ENCODE data around the gene MPHOSPH6. TPM values are rescaled to one million over a fixed set of nuclear protein-coding genes. Genes with fewer than 3 reads are reported as not detected.

MPHOSPH6 gene
- total RNA-seq, 1 donor = 23.9 TPM

DNA sequence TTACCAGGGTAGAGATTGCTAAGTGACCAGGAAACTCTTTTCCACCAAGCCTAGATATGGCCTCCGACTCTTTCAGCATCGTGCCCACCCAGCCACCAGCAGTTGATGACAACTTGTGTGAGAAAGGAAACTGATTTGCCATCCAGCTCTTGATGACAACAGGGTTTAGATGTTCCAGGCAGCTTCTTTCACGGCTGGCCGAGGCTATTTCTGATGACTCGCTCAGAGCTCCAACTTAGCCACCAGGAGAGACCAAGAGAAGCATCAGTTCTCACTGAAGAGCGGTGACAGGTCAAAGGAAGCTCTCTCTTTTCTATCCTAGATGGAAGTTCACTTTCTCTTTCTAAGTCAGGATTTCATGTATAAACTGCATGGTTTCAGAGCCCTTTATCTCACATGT, 61.2 kb downstream of the MPHOSPH6 start:
- no peak overlapping the region for H2AFZ ChIP-seq (ENCODE audit: low read length)
- H3K27me3 ChIP-seq (ENCODE audit: insufficient read depth, low read length) = peaks cover 2% of the 10 kb centered on the region
- H3K36me3 ChIP-seq (ENCODE audit: insufficient read depth, low read length) = no peaks in the 10 kb centered on the region
- TF ChIP-seq, protein P1, sequence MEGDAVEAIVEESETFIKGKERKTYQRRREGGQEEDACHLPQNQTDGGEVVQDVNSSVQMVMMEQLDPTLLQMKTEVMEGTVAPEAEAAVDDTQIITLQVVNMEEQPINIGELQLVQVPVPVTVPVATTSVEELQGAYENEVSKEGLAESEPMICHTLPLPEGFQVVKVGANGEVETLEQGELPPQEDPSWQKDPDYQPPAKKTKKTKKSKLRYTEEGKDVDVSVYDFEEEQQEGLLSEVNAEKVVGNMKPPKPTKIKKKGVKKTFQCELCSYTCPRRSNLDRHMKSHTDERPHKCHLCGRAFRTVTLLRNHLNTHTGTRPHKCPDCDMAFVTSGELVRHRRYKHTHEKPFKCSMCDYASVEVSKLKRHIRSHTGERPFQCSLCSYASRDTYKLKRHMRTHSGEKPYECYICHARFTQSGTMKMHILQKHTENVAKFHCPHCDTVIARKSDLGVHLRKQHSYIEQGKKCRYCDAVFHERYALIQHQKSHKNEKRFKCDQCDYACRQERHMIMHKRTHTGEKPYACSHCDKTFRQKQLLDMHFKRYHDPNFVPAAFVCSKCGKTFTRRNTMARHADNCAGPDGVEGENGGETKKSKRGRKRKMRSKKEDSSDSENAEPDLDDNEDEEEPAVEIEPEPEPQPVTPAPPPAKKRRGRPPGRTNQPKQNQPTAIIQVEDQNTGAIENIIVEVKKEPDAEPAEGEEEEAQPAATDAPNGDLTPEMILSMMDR (IDR thresholded peaks at IDR 0.05; ENCODE audit: extremely low read depth, low read depth, low read length) = no peak
- H3K79me2 ChIP-seq (ENCODE audit: insufficient read depth, low read length) = no peaks in the 10 kb centered on the region
- no peak overlapping the region for H3K4me3 ChIP-seq (ENCODE audit: insufficient read depth, low read length)
- H4K20me1 ChIP-seq (ENCODE audit: insufficient read depth, low read length) = no peaks in the 10 kb centered on the region
- H3K27ac ChIP-seq (ENCODE audit: low read depth, low read length) = no peak overlapping the region
- no peaks in the 10 kb centered on the region for H3K4me1 ChIP-seq (ENCODE audit: insufficient read depth, low read length)
- DNase-seq (ENCODE audit: insufficient read length, low spot score, missing footprints) = no peak
- no peaks in the 10 kb centered on the region for H3K9me3 ChIP-seq (ENCODE audit: low read depth, low read length)
- no peak overlapping the region for H3K4me2 ChIP-seq (ENCODE audit: insufficient read depth, low read length)

DNA sequence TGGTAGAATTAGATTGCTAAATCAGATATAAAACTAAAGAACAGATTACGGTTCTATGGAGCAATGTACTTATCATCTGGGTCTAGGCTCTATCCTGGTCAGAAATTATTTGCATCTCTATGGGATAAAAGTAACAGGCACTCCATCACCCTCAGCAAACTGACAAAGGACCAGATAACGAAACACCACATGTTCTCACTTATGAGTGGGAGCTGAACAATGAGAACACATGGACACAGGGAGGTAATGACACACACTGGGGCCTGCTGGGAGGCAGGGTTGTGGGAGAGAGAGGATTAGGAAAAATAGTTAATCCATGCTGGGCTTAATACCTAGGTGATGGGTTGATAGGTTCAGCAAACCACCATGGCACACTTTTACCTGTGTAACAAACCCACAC, 61.9 kb downstream of the MPHOSPH6 start:
- DNase-seq (ENCODE audit: insufficient read length, low spot score, missing footprints) = no peak
- no peak overlapping the region for H2AFZ ChIP-seq (ENCODE audit: low read length)
- no peak overlapping the region for H3K27ac ChIP-seq (ENCODE audit: low read depth, low read length)
- no peak overlapping the region for H3K4me2 ChIP-seq (ENCODE audit: insufficient read depth, low read length)
- no peaks in the 10 kb centered on the region for H3K4me1 ChIP-seq (ENCODE audit: insufficient read depth, low read length)
- peaks cover 8% of the 10 kb centered on the region for H3K27me3 ChIP-seq (ENCODE audit: insufficient read depth, low read length)
- H3K9me3 ChIP-seq (ENCODE audit: low read depth, low read length) = no peaks in the 10 kb centered on the region
- no peaks in the 10 kb centered on the region for H3K79me2 ChIP-seq (ENCODE audit: insufficient read depth, low read length)
- H4K20me1 ChIP-seq (ENCODE audit: insufficient read depth, low read length) = no peaks in the 10 kb centered on the region
- no peak overlapping the region for H3K4me3 ChIP-seq (ENCODE audit: insufficient read depth, low read length)
- TF ChIP-seq, protein P1 (IDR thresholded peaks at IDR 0.05; ENCODE audit: extremely low read depth, low read depth, low read length) = no peak
- no peaks in the 10 kb centered on the region for H3K36me3 ChIP-seq (ENCODE audit: insufficient read depth, low read length)

DNA sequence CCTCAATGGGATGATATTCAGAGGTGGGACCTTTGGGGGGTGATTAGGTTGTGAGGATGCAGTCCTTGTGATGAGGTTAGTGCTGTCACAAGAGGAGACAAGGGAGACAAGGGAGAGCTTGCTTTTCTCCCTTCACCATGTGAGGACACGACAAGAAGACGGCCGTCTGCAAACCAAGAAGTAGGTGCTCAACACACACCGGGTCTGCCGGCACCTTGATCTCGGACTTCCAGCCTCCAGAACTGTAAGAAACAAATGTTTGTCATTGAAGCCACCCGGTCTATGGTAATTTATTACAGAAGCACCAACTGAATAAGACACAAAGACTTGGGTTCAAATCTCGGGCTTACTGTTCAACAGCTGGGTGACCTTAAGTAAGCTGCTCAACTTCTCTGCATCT, 64.9 kb downstream of the MPHOSPH6 start:
- Histone ChIP-seq H2AFZ (ENCODE audit: low read length) (no peak overlapping the region), H3K36me3 (ENCODE audit: insufficient read depth, low read length) (no peaks in the 10 kb centered on the region), H4K20me1 (ENCODE audit: insufficient read depth, low read length) (no peaks in the 10 kb centered on the region), H3K4me1 (ENCODE audit: insufficient read depth, low read length) (no peaks in the 10 kb centered on the region), H3K79me2 (ENCODE audit: insufficient read depth, low read length) (no peaks in the 10 kb centered on the region), H3K27ac (ENCODE audit: low read depth, low read length) (no peak overlapping the region), H3K9me3 (ENCODE audit: low read depth, low read length) (no peaks in the 10 kb centered on the region), H3K4me3 (ENCODE audit: insufficient read depth, low read length) (no peak overlapping the region), H3K27me3 (ENCODE audit: insufficient read depth, low read length) (peaks cover 8% of the 10 kb centered on the region), H3K4me2 (ENCODE audit: insufficient read depth, low read length) (no peak overlapping the region)
- no peak for DNase-seq (ENCODE audit: insufficient read length, low spot score, missing footprints)
- TF ChIP-seq, protein P1 (IDR thresholded peaks at IDR 0.05; ENCODE audit: extremely low read depth, low read depth, low read length) = no peak

Small RNAs within 50 kb of the gene (small RNA-seq; reads per million reads assigned to genes)
- not detected for gene RN7SKP190

Other genes with a start within 250 kb of the MPHOSPH6 start
- gene SDR42E1, start 158.8 kb downstream of the MPHOSPH6 start, total RNA-seq = 0.29 and 1.4 TPM in 2 replicates
- gene HSD17B2, start 135.0 kb downstream of the MPHOSPH6 start, total RNA-seq = not detected in 2 replicates

Measured in osteoblast (primary cell).